GM12892 (cell line): ENCODE results near the gene MEIS3.

Experiments used
- POLR2A ChIP-seq: IDR thresholded peaks from 2 replicates; pipeline ENCODE4 v1.6.1; 2011; ENCODE audit warnings: low read depth, low read length, control low read depth
- POLR2AphosphoS5 ChIP-seq: IDR thresholded peaks from 2 replicates; pipeline ENCODE4 v1.6.1; 2011; ENCODE audit warnings: low read depth, low read length, control low read depth

- no peak for TF ChIP-seq POLR2A
- no peak for TF ChIP-seq POLR2AphosphoS5
These were observed 12.5 kb downstream of the MEIS3 start for GRCh38 chr19:47406711-47407416.
